ENCODE results near the gene IL1RN.

DNA sequence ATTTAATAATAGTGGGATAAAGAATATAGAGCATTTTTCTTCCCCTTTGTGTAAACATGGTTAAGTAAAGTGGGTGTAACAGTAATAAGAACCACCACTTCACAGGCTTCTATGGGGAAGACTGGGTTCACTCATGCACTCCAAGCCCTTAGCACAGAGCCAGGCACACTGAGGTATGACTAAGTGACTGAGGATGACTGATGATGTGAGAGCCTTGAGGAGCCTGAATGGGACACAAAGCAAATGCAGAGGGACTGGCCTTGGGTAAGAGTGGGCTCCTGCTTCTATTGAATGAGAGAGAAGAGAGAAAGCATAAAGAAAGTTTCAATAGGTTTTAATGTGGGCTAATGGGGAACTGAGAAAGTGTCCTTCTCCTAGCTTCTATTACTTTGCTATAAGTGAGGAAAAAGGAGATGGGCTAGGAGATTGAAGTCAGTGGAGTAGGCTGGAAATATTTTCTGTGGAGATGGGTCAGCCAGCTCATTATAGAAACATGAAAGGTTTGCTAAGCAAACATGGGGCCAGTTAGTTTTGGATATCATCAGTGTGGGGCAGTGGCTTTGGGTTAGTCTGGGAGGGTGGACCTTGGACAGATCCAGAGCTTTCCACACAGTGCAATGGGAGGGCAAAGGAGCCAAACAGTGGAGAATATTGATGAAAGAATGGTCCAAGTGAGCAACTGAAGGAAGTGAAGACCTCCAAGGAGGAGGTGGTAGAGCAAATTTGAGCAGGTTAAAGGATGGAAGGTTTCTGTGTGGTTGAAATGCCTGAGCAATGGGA is 39.0 kb upstream of the IL1RN start:
- TF ChIP-seq, protein P1, sequence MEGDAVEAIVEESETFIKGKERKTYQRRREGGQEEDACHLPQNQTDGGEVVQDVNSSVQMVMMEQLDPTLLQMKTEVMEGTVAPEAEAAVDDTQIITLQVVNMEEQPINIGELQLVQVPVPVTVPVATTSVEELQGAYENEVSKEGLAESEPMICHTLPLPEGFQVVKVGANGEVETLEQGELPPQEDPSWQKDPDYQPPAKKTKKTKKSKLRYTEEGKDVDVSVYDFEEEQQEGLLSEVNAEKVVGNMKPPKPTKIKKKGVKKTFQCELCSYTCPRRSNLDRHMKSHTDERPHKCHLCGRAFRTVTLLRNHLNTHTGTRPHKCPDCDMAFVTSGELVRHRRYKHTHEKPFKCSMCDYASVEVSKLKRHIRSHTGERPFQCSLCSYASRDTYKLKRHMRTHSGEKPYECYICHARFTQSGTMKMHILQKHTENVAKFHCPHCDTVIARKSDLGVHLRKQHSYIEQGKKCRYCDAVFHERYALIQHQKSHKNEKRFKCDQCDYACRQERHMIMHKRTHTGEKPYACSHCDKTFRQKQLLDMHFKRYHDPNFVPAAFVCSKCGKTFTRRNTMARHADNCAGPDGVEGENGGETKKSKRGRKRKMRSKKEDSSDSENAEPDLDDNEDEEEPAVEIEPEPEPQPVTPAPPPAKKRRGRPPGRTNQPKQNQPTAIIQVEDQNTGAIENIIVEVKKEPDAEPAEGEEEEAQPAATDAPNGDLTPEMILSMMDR (IDR thresholded peaks at IDR 0.05), result no peak
- TF ChIP-seq POLR2A (IDR thresholded peaks at IDR 0.05), result no peak

Measured in uterus (tissue), 2 donors.